Rectal smooth muscle tissue (tissue), 1 donor: ENCODE data around the gene CTNNB1.

ENCODE experiments used
- H3K27ac ChIP-seq: one replicate; pipeline ENCODE4 v1.7.0; 2013; ENCODE audit warnings: low read depth, low read length, inconsistent platforms
- H3K27me3 ChIP-seq: one replicate; pipeline ENCODE4 v1.7.0; 2013; ENCODE audit warnings: low read length; ENCODE audit not compliant: control insufficient read depth, insufficient read depth
- H3K36me3 ChIP-seq: one replicate; pipeline ENCODE4 v1.7.0; 2013; ENCODE audit warnings: low read length; ENCODE audit not compliant: control insufficient read depth, insufficient read depth
- H3K4me1 ChIP-seq: one replicate; pipeline ENCODE4 v1.7.0; 2013; ENCODE audit warnings: low read length; ENCODE audit not compliant: control insufficient read depth, insufficient read depth
- H3K4me3 ChIP-seq: one replicate; pipeline ENCODE4 v1.7.0; 2013; ENCODE audit warnings: low read length
- H3K9ac ChIP-seq: one replicate; pipeline ENCODE4 v1.7.0; 2013; ENCODE audit warnings: low read length

Gene CTNNB1

DNA sequence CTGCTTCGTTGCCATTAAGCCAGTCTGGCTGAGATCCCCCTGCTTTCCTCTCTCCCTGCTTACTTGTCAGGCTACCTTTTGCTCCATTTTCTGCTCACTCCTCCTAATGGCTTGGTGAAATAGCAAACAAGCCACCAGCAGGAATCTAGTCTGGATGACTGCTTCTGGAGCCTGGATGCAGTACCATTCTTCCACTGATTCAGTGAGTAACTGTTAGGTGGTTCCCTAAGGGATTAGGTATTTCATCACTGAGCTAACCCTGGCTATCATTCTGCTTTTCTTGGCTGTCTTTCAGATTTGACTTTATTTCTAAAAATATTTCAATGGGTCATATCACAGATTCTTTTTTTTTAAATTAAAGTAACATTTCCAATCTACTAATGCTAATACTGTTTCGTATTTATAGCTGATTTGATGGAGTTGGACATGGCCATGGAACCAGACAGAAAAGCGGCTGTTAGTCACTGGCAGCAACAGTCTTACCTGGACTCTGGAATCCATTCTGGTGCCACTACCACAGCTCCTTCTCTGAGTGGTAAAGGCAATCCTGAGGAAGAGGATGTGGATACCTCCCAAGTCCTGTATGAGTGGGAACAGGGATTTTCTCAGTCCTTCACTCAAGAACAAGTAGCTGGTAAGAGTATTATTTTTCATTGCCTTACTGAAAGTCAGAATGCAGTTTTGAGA lies 25.0 kb downstream of the CTNNB1 start:
- Histone ChIP-seq H3K27ac (no peak overlapping the region), H3K4me3 (no peak overlapping the region), H3K27me3 (no peaks in the 10 kb centered on the region), H3K4me1 (peaks cover 13% of the 10 kb centered on the region), H3K9ac (no peak overlapping the region), H3K36me3 (peaks cover 19% of the 10 kb centered on the region)

DNA sequence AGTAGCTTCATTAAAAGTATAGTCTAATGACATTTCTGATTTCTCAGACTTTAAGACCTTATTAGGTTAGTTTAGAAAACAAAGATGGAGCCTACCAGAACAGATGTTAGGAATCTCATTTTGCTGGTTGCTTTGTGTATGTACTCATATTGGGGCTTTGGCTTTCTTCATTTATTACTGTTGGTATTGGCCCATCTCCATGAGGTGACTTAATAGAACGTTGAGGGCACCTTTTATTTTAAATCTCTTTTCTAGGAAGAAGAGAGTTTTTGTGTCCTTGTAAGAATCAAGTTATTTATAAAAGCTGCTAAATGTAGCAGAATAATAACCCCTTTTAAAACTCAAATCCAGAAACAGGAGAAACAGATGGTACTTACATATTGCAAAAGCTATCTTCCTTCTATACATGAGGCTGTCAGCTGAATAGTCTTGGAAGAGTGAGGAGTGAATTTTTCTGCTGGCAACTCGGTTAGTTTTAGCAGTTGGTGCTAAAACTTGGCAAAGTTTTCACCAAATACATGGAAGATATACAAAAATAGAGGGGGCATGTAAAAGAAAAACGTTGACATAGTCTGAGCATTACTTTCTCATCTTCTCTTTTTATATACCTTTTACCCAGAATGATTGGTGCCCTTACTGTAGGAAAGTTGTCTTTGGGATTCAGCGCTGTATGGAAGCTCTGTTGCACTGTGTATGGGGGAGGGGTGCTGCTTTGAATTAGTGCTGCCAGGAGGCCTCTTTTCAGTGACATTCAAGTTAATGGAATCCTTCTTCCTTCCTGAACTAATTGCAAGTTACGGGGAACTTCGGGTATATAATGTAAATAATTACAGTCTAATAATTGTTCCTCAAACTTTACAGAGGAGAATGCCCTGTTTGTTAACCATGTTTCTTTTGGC lies 35.8 kb downstream of the CTNNB1 start:
- H3K4me3 ChIP-seq: no peak overlapping the region
- no peaks in the 10 kb centered on the region for H3K27me3 ChIP-seq
- no peak overlapping the region for H3K27ac ChIP-seq
- H3K36me3 ChIP-seq: peaks cover 53% of the 10 kb centered on the region
- H3K9ac ChIP-seq: no peak overlapping the region
- no peaks in the 10 kb centered on the region for H3K4me1 ChIP-seq

DNA sequence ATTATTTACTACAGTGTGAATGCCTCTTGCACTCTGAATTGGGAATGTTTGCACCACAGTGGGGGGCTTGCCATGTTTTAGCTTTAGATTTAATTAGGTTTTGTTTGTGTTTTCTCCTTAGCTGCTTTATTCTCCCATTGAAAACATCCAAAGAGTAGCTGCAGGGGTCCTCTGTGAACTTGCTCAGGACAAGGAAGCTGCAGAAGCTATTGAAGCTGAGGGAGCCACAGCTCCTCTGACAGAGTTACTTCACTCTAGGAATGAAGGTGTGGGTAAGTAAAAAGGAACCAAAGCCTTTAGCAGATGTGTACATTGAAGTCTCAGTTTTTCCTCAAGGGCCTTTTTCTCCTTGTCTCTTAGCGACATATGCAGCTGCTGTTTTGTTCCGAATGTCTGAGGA lies 36.9 kb downstream of the CTNNB1 start:
- Histone ChIP-seq H3K27me3 (no peaks in the 10 kb centered on the region), H3K36me3 (peaks cover 54% of the 10 kb centered on the region), H3K4me3 (no peak overlapping the region), H3K9ac (no peak overlapping the region), H3K27ac (no peak overlapping the region), H3K4me1 (no peaks in the 10 kb centered on the region)

DNA sequence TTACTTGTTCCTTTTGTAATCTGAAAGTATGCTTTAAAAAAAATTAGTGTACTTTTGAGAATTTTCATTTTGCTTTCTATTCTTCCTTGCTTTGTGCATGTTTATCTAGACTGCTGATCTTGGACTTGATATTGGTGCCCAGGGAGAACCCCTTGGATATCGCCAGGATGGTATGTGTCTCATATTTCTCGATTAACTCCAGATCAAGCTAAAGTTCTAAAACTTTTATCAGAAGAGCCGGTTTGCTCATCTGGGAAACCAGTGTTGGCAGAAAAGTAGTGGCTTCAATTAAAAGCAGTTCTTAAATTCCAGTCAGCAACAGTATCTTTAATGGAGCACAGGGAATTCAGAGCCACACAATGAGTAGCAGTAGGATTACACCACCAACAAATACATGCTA lies 38.6 kb downstream of the CTNNB1 start:
- Histone ChIP-seq H3K27ac (no peak overlapping the region), H3K27me3 (no peaks in the 10 kb centered on the region), H3K36me3 (peaks cover 49% of the 10 kb centered on the region), H3K4me3 (no peak overlapping the region), H3K9ac (no peak overlapping the region), H3K4me1 (no peaks in the 10 kb centered on the region)

DNA sequence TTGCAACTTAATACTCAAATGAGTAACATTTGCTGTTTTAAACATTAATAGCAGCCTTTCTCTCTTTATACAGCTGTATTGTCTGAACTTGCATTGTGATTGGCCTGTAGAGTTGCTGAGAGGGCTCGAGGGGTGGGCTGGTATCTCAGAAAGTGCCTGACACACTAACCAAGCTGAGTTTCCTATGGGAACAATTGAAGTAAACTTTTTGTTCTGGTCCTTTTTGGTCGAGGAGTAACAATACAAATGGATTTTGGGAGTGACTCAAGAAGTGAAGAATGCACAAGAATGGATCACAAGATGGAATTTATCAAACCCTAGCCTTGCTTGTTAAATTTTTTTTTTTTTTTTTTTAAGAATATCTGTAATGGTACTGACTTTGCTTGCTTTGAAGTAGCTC lies 40.3 kb downstream of the CTNNB1 start:
- peaks cover 40% of the 10 kb centered on the region for H3K36me3 ChIP-seq

DNA sequence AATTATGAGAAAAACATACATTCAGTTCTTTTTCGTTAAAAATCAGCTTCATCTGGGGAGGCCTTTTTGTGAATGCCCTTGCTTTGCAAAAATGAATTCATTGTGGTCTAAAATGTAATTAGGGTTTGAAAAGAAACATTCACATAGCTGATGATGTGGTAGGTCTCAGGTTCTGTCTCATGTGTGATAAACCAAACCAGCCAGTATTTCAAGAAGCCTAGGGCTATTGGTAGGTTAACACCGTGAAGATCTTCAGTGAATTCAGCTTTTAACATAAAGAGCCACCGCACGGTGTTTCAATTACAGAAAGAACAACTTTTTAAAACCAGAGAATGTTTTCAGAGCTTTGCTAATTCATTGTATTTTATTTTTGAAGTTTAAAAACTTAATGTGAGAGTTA lies 41.9 kb downstream of the CTNNB1 start:
- Histone ChIP-seq H3K27ac (no peak overlapping the region), H3K4me1 (no peaks in the 10 kb centered on the region), H3K27me3 (no peaks in the 10 kb centered on the region), H3K36me3 (peaks cover 38% of the 10 kb centered on the region), H3K4me3 (no peak overlapping the region), H3K9ac (no peak overlapping the region)

More for the DNA sequence above, 40.3 kb downstream of the CTNNB1 start:
- no peak overlapping the region for H3K9ac ChIP-seq
- no peak overlapping the region for H3K4me3 ChIP-seq
- H3K27ac ChIP-seq: no peak overlapping the region
- H3K27me3 ChIP-seq: no peaks in the 10 kb centered on the region
- no peaks in the 10 kb centered on the region for H3K4me1 ChIP-seq

DNA sequence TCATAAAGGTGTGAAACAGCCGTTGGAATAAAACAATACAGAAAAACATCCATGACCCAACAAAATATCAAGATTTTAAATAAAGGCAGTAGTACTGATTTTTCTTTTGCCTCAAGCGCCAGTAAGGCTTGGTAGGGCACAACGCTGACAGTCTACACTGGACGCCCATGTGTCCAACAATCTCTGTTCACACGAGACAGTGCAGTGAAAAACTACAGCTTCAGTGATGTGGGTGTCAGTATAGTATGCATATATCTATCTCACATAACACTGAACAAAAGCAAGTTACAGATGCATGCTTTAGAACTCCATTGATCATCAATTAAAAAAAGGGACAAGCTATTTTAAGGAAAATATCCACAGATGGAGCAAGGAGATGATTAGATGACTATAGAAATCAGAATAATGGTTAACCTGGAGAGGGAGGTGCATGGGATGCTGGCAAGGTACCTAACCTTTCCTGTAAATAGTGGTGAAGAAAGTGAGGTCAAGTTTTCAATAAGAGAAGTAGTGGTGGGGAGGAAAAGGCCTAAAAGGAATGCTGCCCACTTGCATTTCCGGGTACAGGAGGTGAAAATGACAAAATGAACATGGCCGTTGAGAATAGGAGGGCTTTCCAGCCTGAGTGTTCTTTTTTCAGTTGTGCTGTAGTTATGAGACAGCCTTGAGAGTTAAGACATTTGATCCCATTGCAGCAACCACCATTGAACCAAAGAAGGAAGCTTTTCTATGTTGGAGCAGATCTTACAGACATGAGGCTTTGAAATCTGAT lies 42.7 kb downstream of the CTNNB1 start:
- Histone ChIP-seq H3K4me3 (no peak overlapping the region), H3K36me3 (peaks cover 31% of the 10 kb centered on the region)

DNA sequence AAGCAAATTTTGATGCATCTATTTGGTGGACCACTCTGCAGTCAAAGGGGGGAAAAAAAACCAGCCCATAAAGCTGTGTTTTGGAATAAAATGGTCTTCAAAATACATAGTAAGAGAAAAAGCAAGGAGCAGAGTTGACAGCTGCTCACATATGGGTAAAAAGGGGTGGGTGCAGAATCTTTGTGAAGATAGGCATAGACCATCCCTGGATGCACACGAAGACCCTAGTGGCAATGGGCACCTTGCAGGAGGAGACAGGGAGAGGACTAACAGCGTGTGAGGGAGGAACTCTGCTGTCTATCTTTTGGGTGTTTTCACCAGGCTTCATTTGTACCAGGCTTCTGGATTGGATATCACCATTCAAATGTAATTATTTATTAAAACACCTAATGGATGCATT lies 43.9 kb downstream of the CTNNB1 start:
- Histone ChIP-seq H3K4me3 (no peak overlapping the region), H3K27ac (no peak overlapping the region), H3K36me3 (peaks cover 24% of the 10 kb centered on the region), H3K9ac (no peak overlapping the region), H3K27me3 (no peaks in the 10 kb centered on the region), H3K4me1 (no peaks in the 10 kb centered on the region)

More for the DNA sequence above, 42.7 kb downstream of the CTNNB1 start:
- no peaks in the 10 kb centered on the region for H3K4me1 ChIP-seq
- H3K27me3 ChIP-seq: no peaks in the 10 kb centered on the region
- no peak overlapping the region for H3K27ac ChIP-seq
- H3K9ac ChIP-seq: no peak overlapping the region

DNA sequence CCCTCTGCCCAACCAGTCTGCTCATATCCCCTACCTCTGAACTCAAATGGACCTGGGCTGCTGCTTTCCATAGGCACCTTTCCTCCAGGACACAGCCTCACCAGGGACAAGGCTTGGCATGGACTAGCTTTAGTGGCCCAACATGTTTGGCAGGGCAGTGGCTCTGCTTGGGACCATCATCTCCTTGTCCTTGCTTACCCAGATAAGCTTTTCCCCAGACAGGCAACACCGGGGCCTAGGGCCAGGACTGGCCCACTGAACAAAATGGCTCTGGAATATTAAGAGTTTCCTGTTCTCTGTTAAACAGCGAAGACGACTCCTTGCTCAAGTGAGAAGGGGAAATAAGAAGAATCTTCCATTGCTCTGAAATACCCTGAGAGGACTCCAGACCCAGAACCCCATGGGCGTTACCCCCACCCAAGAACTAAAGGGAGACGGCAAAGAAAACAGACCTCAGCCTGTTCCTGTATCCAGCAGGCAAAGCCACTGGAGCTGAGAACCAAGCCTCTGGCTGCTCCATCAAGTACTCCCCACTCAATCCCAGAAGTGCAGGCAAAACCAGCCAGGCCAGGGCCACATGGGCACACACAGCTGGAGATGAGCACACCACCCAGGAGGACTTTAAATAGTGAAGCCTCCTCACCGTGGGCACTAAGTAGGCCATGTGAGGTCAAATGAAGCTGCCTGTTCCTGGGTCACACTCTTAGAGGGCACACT lies 45.5 kb downstream of the CTNNB1 start:
- Histone ChIP-seq H3K27me3 (no peaks in the 10 kb centered on the region), H3K36me3 (peaks cover 10% of the 10 kb centered on the region), H3K4me1 (no peaks in the 10 kb centered on the region), H3K9ac (no peak overlapping the region), H3K27ac (no peak overlapping the region), H3K4me3 (no peak overlapping the region)

DNA sequence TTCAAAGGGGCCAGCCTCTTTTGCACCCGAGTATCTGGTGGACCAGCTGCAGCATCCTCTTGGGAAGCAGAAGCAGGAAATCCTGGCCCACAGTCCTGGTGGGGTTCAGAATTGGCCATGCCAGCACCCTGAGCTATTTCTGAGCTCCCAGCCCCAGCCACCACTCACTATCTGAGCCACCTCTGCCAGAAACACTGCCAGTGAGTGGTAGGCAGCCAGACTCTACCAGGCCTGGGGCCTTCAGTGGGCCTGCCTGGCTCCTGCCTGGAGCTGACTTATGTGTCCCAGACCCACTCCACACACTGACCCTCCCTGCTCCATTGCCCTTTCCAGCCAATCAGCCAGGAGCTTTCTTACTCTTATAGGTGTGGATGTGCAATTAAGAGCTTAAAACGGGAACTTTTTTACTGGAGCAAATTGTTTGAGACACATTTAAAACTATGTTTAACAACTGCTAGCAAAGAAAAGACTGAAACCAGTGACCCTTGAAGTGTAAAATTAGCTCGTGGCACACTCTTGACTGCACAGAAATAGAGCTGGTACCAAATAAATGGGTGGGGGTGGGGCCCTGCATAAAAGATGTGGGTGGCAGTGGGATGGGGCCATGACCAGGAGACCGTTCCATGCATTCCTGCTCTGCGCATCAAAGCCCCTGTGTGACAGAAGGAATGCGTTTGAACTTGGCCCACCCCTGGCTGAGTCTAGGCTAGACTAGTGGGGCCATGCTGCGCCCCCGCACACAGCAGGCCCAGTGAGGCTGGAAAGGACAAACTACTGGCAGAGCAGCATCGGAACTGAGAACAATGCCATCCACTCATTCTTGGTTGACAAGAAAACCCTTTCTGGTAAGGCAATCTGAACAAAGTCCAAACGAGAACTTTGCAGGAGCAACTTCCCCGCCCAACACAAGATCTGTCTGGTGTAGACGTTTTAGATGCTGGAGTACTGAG lies 48.0 kb downstream of the CTNNB1 start:
- H3K27me3 ChIP-seq: no peaks in the 10 kb centered on the region
- no peaks in the 10 kb centered on the region for H3K4me1 ChIP-seq
- no peak overlapping the region for H3K27ac ChIP-seq
- H3K36me3 ChIP-seq: peaks cover 4% of the 10 kb centered on the region
- no peak overlapping the region for H3K4me3 ChIP-seq
- H3K9ac ChIP-seq: no peak overlapping the region

DNA sequence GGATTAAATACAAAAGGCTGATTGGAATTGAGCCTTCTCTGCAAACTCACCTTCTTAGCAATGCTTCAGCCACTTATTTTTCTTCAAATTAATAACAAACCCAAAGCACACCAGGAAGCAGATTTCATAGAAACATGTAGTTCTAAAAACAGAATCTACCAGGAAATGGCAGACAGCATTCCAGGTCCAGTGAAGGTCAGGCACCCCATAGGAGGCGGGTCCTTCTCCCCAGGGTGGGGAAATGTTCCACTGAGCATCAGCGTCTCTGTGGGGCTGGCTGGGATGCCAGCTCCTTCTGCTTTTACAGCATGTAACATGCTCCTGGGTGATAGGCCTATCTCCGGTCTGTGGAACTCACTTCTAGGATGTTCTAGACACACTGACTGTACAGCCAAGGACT lies 49.2 kb downstream of the CTNNB1 start:
- Histone ChIP-seq H3K27me3 (no peaks in the 10 kb centered on the region), H3K4me1 (no peaks in the 10 kb centered on the region), H3K27ac (no peak overlapping the region), H3K9ac (no peak overlapping the region), H3K4me3 (no peak overlapping the region), H3K36me3 (peaks cover 4% of the 10 kb centered on the region)
